ENCODE results near the gene TMEM171. TPM values are rescaled to one million over a fixed set of nuclear protein-coding genes. Genes with fewer than 3 reads are reported as not detected.

TMEM171 gene
- total and polyA plus RNA-seq, 2 donors (not counting 1 experiment from before 2014, with no cell fraction given), result not detected

- intact Hi-C loops (cut with micrococcal nuclease), result no loop called here
- POLR2A ChIA-PET, result no interaction called here
- H3K27ac ChIP-seq (ENCODE audit: low read length in 2 of 2), result no peak overlapping the region
- H3K27ac Mint-ChIP-seq, result no peak overlapping the region
- peaks cover 0 to 22% (median 0%) of the 10 kb centered on the region in 3 donors for H3K9me3 ChIP-seq (ENCODE audit: control extremely low read depth in 1 of 3, control insufficient read depth in 2 of 3, insufficient read depth in 1 of 3, low read length in 2 of 3)
- no peaks in the 10 kb centered on the region for H3K36me3 ChIP-seq (replicated peaks in 1 of 2; ENCODE audit: control extremely low read depth in 1 of 2, control insufficient read depth in 1 of 2, extremely low read depth in 1 of 2, insufficient read depth in 2 of 2, low read length in 1 of 2)
- no peak overlapping the region for H3K9ac ChIP-seq (ENCODE audit: low read length)
- ATAC-seq (ENCODE audit: low read depth) (no peak), DNase-seq (no peak)
- peaks cover 21% of the 10 kb centered on the region for H3K4me1 Mint-ChIP-seq
- peaks cover 0 to 58% (median 36%) of the 10 kb centered on the region in 4 experiments for H3K27me3 ChIP-seq (replicated peaks in 1 of 4; ENCODE audit: control extremely low read depth in 1 of 4, control insufficient read depth in 3 of 4, insufficient read depth in 4 of 4, low read length in 3 of 4)
- CTCF ChIA-PET, result no interaction called here
- 91% methylated on average over 18 of the region's 18 CpGs for WGBS (ENCODE audit: insufficient coverage)
- H3K4me3 Mint-ChIP-seq, result no peak overlapping the region
- no peak overlapping the region for H3K4me3 ChIP-seq (ENCODE audit: control extremely low read depth in 1 of 5, extremely low read depth in 1 of 5, insufficient read depth in 1 of 5, low read depth in 2 of 5, low read length in 4 of 5)
- H4K20me1 ChIP-seq (ENCODE audit: control insufficient read depth, insufficient read depth, low read length, poor library complexity, severe bottlenecking), result no peaks in the 10 kb centered on the region
- H3K4me1 ChIP-seq (ENCODE audit: control insufficient read depth in 2 of 2, insufficient read depth in 2 of 2, low read length in 2 of 2), result peaks cover 9 to 15% of the 10 kb centered on the region in 2 donors
- no peak for TF ChIP-seq EZH2 (IDR thresholded peaks at IDR 0.05; ENCODE audit: borderline replicate concordance, insufficient read depth, low read depth, low read length, poor library complexity, severe bottlenecking)
- TF ChIP-seq CTCF (IDR thresholded peaks at IDR 0.05), result no peak
- H3K27me3 Mint-ChIP-seq, result peaks cover 73% of the 10 kb centered on the region
- no peak overlapping the region for H3K4me2 ChIP-seq (replicated peaks; ENCODE audit: low read depth, low read length, poor library complexity, severe bottlenecking)
- no peaks in the 10 kb centered on the region for H3K9me3 Mint-ChIP-seq (ENCODE audit: insufficient read depth)
- no peak overlapping the region for H2AFZ ChIP-seq (ENCODE audit: insufficient read depth, low read depth, low read length, poor library complexity, severe bottlenecking)
- H3K79me2 ChIP-seq (ENCODE audit: control insufficient read depth, insufficient read depth, low read length), result no peaks in the 10 kb centered on the region
Measured at GRCh38 chr5:73155271-73156222, 35.2 kb downstream of the TMEM171 start.

All from B cell (primary cell).